Ammon's horn (tissue), 1 donor: ENCODE measurements around the gene PLA2G4F.
A peak's percentile ranks its signal among the peaks of the same experiment; 100 is the strongest.

ENCODE experiments used
- DNase-seq: peaks from one replicate; pipeline ENCODE4 v3.0.0-alpha.2; 2016; ENCODE audit warnings: low spot score

PLA2G4F gene

GRCh38 chr15:42133356-42133755 lies 23.1 kb downstream of the PLA2G4F start:
- DNase-seq, result no peak

GRCh38 chr15:42131826-42132806 lies 24.3 kb downstream of the PLA2G4F start:
- no peak for DNase-seq

- no peak for DNase-seq
Measured at GRCh38 chr15:42131006-42131405, 25.4 kb downstream of the PLA2G4F start.

DNA sequence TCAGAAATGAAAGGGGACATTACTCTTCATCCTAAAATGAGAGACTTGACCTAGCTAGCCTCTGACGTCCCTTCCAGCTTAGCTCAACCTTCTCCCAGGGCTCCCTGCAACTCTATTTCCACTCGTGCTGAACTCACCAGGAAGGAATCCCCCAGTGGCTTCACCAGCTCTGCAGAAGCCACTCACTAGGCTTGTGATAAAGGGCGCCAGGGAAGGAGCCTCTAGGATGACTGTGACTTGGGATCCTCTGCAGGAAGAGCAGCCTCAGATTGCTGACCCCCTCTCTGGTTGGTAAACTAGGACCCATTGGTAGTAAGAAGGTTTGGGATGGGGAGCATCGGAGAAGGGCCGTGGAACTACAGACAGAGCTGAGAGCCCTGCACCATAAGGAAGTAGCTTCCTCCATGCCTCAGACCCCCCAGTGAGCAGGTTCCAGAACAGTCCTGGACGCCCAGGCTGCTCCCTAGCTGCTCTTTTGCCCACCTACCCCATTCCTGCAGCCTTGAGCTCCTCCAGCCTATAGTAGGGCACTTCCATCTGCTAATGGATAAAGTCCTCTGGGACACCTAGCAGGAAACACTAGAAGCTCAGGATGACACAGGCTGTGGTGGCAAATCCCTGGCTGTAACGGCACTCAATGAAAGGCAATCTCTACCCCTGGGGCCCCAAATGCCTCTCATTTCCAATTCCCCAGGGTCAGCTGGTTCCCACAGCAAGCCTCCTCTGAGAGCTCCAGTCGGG lies 26.0 kb downstream of the PLA2G4F start:
- DNase-seq, result no peak

DNA sequence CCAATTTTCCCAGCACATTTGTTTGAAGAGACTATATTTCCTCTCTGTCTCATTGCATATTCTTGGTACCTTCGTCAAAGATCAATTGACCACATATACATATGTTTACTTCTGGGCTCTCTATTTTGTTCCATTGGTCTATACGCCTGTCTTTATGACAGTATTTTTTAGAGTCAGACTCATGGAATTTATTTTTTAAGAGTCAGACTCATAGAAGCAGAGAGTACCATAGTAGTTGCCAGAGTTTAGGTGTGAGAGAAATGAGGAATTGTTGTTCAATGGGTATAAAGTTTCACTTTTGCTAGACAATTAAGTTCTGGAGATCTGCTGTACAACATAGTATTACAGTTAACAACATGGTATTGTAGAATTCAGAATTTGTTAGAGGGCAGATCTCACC lies 27.1 kb downstream of the PLA2G4F start:
- no peak for DNase-seq

DNA sequence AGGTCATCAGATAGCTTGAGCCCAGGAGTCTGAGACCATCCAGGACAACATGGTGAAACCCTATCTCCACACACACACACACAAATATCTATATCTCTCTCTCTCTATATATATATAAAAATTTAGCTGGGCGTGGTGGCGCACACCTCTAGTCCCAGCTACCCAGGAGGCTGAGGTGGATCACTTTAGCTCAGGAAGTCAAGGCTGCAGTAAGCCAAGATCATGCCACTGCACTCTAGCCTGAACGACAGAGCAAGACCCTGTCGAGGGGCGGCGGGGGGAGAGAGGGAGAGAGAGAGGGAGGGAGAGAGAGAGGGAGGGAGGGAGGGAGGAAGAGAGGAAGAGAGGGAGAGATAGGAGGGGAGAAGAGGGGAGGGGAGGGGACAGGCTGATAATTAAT lies 28.0 kb downstream of the PLA2G4F start:
- DNase-seq, result no peak

DNA sequence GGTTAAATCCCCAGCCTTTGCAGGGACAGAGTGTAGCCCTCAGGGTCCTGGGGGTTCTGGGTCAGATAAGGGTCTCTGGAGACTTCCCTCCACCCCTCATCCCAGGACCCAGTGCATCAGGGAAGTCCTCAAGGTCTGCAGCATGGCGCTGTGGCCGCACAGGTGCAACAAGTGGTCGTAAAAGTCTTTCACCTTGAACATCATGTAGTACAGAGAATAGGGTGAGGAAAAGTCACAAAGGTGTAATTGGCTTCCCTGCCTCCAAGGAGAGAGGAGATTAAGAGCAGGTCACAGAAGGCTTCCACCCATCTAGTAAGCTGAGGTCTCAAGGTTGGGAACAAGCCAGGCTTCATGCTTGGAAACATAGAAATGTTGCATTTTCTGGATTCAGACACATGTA lies 32.9 kb downstream of the PLA2G4F start:
- no peak for DNase-seq

- DNase-seq, result no peak
Measured at GRCh38 chr15:42121682-42122081, 34.8 kb downstream of the PLA2G4F start.

DNA sequence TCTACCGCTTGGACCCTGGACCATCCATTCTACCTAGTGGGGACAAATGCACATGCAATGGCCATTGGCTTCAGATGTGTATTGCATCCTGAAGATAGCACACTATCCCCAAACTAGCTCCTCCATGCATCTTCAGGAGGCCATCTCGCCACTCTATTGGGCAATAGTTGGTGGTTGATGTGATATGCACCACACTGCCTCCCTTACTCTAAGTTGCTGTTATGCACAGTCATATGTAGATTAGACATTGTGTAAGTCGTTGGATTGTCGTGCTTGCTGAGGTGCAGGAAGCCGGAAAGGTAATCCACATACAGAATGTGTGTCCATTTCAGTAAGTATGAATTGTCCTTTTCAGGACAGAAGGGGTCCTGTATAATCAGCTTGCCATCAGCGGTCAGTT lies 35.4 kb downstream of the PLA2G4F start:
- DNase-seq, result no peak

DNA sequence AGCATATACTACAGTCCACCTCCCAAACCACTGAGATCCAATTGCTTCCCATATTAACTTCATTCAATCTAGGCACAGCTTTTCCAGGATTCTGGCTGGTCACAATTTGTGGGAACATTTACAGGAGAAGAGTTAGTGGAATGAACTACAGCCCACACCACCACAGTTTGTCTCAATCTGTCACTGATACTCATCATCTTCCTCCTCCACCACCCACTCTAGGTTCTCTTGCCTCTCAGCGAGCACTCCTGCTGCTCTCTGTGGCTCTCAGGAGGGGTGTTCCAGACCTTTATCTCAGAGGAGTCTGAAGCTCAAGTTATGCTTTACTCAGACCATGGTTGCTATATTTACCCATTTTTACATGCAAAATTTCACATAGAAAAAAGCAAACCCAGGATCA lies 36.2 kb downstream of the PLA2G4F start:
- peak; percentile 54 for DNase-seq

- no peak for DNase-seq
Measured at GRCh38 chr15:42119446-42119760, 37.0 kb downstream of the PLA2G4F start.

GRCh38 chr15:42118650-42119445 lies 37.6 kb downstream of the PLA2G4F start:
- DNase-seq, result no peak

DNA sequence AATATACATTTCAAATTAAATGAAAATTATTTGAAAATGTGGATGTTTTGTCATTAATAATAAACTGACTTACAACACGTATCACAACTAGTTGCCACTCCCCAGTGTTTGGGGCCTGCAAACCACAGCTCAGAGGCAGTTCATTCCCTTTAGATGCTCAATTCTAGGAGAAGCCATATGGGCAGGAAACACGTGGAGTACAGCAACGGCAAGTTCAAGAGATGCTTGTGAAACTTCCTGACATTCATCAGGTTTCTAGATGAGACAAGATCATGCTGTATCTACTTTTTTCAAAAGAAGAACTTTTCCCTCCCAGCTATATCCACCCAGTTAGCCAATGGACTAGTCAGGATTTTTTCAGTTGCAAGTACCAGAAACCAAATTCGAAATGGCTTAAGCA lies 44.5 kb downstream of the PLA2G4F start:
- peak; percentile 55 for DNase-seq

DNA sequence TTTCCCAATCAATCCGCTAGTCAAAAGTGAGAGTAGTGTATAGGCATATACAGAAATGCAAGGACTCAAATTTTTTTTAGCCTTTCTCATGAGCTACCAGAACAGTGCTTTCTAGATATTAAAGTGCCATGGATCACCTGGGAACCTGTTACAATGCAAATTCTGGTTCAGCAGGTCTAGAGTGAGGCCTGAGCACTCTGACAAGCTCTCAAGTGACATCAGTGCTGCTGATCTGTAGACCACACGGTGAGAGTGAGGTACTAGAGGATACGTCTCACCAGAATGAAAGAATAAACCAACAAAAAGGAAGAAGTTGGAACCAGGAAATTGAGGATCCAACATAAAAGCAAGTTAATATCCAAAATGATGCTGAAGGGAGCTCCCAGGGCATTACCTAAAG lies 46.1 kb downstream of the PLA2G4F start:
- DNase-seq, result no peak

- DNase-seq, result no peak
Measured at GRCh38 chr15:42108806-42109205, 47.6 kb downstream of the PLA2G4F start.

- DNase-seq, result no peak
Measured at GRCh38 chr15:42108189-42108588, 48.2 kb downstream of the PLA2G4F start.

DNA sequence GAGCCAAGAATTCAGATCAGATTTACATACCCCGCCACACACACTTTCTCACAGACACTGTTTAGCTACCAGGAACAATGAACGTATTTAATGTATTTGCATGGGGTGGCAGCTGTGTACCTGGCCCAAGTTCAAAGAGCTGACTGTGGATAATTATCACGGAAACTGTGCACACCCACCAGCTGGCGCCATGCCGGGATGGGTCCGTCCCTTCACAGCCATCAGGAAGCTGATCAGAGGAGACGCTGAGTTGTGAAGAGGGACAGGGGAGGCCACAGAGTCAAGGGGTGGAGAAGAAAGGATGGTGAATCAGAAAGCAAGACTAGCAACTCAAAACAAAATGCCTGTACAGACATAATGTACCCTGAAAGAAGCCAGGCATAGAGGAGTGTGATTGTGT lies 49.0 kb downstream of the PLA2G4F start:
- peak; percentile 52 for DNase-seq

GRCh38 chr15:42106288-42106687 lies 50.1 kb downstream of the PLA2G4F start:
- no peak for DNase-seq

- DNase-seq, result no peak
Measured at GRCh38 chr15:42104095-42104891, 52.1 kb downstream of the PLA2G4F start.

DNA sequence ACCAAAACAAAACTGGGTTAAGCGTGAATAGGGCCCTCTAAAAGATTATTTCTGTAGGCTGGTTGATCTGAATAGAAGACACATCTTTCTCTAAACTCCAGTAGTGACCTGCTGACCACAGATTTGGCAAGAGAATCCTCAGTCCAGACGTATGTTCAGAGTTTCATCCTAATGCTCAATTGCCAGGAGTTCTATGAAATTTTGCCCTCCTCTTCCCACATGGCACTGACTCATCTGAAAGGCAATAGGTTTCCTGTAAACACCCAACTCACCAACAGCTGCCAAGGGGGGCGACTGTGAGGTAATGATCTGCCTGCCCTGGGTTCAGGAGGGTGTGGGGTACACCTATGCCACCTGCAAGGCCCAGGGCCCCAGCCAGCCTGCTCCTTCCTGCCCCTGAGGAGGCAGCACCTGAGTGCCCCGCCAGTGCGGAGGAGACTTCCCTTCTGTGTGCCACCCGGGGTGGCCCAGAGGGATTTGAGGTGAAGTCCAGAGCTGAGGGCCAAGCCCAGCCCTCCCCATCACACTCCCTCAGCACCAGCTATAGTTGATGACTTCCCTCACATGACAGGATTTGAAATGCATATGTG lies 53.7 kb downstream of the PLA2G4F start:
- no peak for DNase-seq

GRCh38 chr15:42101861-42102260 lies 54.6 kb downstream of the PLA2G4F start:
- DNase-seq, result no peak
